Lung (tissue), 12 donors: ENCODE results near the gene GNAO1. TPM values are rescaled to one million over a fixed set of nuclear protein-coding genes. Genes with fewer than 3 reads are reported as not detected.
A peak's percentile ranks its signal among the peaks of the same experiment; 100 is the strongest.
"Not testable (repeated sequence)": the region's sequence is repeated elsewhere in the genome, so short reads cannot be mapped to it uniquely, and the experiment has no call there.

ENCODE experiments used
- ATAC-seq: fragments of 200-7000 bp; cut with Tn5 transposase; one replicate; pipeline ENCODE4 v1.9.1; 2020; ENCODE audit warnings: moderate number of reproducible peaks; ENCODE audit not compliant: insufficient read depth, low FRiP score
- DNase-seq, 3 donors: peaks; one replicate each; pipeline ENCODE4 v3.0.0-alpha.2; 2013 to 2017
- H3K27ac ChIP-seq, 2 donors: one replicate each; pipeline ENCODE4 v1.5.1; 2013; ENCODE audit warnings: mild to moderate bottlenecking in 2 of 2, moderate library complexity in 2 of 2, control low read depth in 1 of 2, inconsistent platforms in 1 of 2, low read depth in 1 of 2, low read length in 1 of 2
- H3K27me3 ChIP-seq, 3 donors: one replicate each; pipeline ENCODE4 v1.5.1; 2013; ENCODE audit warnings: low read length in 2 of 3; ENCODE audit not compliant: control insufficient read depth in 3 of 3, insufficient read depth in 3 of 3
- H3K36me3 ChIP-seq, 4 donors: one replicate each; pipeline ENCODE4 v1.5.1; 2013; ENCODE audit warnings: low read length in 4 of 4, mild to moderate bottlenecking in 1 of 4, moderate library complexity in 1 of 4; ENCODE audit not compliant: control insufficient read depth in 4 of 4, insufficient read depth in 4 of 4
- H3K4me1 ChIP-seq, 5 donors: one replicate each; pipeline ENCODE4 v1.5.1; 2013; ENCODE audit warnings: low read length in 5 of 5, mild to moderate bottlenecking in 2 of 5, moderate library complexity in 1 of 5; ENCODE audit not compliant: control insufficient read depth in 5 of 5, insufficient read depth in 5 of 5
- H3K4me3 ChIP-seq: one replicate; pipeline ENCODE4 v1.5.1; 2013; ENCODE audit warnings: mild to moderate bottlenecking, control low read depth, moderate library complexity
- H3K9ac ChIP-seq, 2 donors: one replicate each; pipeline ENCODE4 v1.5.1; 2013; ENCODE audit warnings: low read length in 2 of 2, control low read depth in 1 of 2; ENCODE audit not compliant: insufficient read depth in 1 of 2
- H3K9me3 ChIP-seq, 4 donors: one replicate each; pipeline ENCODE4 v1.5.1; 2013; ENCODE audit warnings: low read length in 3 of 4, mild to moderate bottlenecking in 1 of 4, moderate library complexity in 1 of 4; ENCODE audit not compliant: control insufficient read depth in 4 of 4, insufficient read depth in 3 of 4
- CTCF ChIP-seq: IDR thresholded peaks from 2 replicates; pipeline ENCODE4 v1.5.1; 2012; ENCODE audit warnings: mild to moderate bottlenecking; ENCODE audit errors: control extremely low read depth, extremely low read depth
- WGBS, 2 donors: extraction: QIAGEN DNeasy Blood & Tissue Kit; methylation state at CpG; one replicate each; pipeline ENCODE4 v1.1.7; 2013; 5-methylcytosine and 5-hydroxymethylcytosine counted together
- polyA plus RNA-seq, 2 donors: library from polyadenylated mRNA; stranded (reverse); fragments of 200-250 nt; gene quantifications; one replicate each; pipeline ENCODE4 v1.2.1, GENCODE V29; 2013
- total RNA-seq, 2 donors: library from RNA; depleted of rRNA in 1 of 2; stranded (reverse); fragments of >200 nt in 1 of 2; gene quantifications; one replicate each; pipeline ENCODE4 v1.2.1, GENCODE V29; 2014 to 2021
- donor health status: control.
- donor health status: control.
- donor health status: Bipolar disorder and iron deficiency.
- donor health status: healthy.
- donor health status: DM: yes; HTN: yes; CAD: no.

GNAO1 gene
- total and polyA plus RNA-seq, 4 donors: 0.33 to 5.2 (median 0.76) TPM

GRCh38 chr16:56372013-56372634, 180.8 kb downstream of the GNAO1 start:
- Histone ChIP-seq H3K36me3 (peaks cover 5 to 23% (median 18%) of the 10 kb centered on the region in 4 donors), H3K9me3 (no peaks in the 10 kb centered on the region), H3K27ac (no peak overlapping the region), H3K4me1 (peaks cover 2 to 32% (median 12%) of the 10 kb centered on the region in 5 donors), H3K4me3 (no peak overlapping the region), H3K9ac (no peak overlapping the region), H3K27me3 (no peaks in the 10 kb centered on the region)
- WGBS, 2 donors: 89 to 92% methylated on average over 7 of the region's 7 CpGs
- no peak for TF ChIP-seq CTCF
- DNase-seq (no peak), ATAC-seq (no peak)

- Histone ChIP-seq H3K9ac (no peak overlapping the region), H3K4me3 (no peak overlapping the region), H3K9me3 (no peaks in the 10 kb centered on the region), H3K27ac (no peak overlapping the region), H3K36me3 (peaks cover 5 to 20% (median 11%) of the 10 kb centered on the region in 4 donors), H3K4me1 (peaks cover 2 to 32% (median 12%) of the 10 kb centered on the region in 5 donors), H3K27me3 (no peaks in the 10 kb centered on the region)
- ATAC-seq: no peak
- 84 to 88% methylated on average over 4 of the region's 4 CpGs for WGBS, 2 donors
- no peak for TF ChIP-seq CTCF
- DNase-seq: peak in 1 of 3 donors; percentile 36
These were observed 181.7 kb downstream of the GNAO1 start for GRCh38 chr16:56373003-56373402.

- 96 to 97% methylated on average over 6 of the region's 6 CpGs for WGBS, 2 donors
- Histone ChIP-seq H3K36me3 (peaks cover 0 to 30% (median 16%) of the 10 kb centered on the region in 4 donors), H3K4me1 (peaks cover 2 to 22% (median 8%) of the 10 kb centered on the region in 5 donors)
- H3K27ac ChIP-seq, H3K27me3 ChIP-seq, H3K9me3 ChIP-seq, ATAC-seq, H3K4me3 ChIP-seq, DNase-seq, H3K9ac ChIP-seq: not testable (repeated sequence)
These were observed 184.5 kb downstream of the GNAO1 start for GRCh38 chr16:56375792-56376191.

- H3K4me3 ChIP-seq, H3K27ac ChIP-seq, H3K9me3 ChIP-seq, H3K4me1 ChIP-seq, H3K9ac ChIP-seq, ATAC-seq, H3K27me3 ChIP-seq, DNase-seq: not testable (repeated sequence)
- WGBS, 2 donors: 96 to 98% methylated on average over 6 of the region's 6 CpGs
- peaks cover 19 to 56% (median 32%) of the 10 kb centered on the region in 4 donors for H3K36me3 ChIP-seq
These were observed 187.8 kb downstream of the GNAO1 start for GRCh38 chr16:56379044-56379443.

GRCh38 chr16:56380778-56381485, 189.6 kb downstream of the GNAO1 start:
- not testable (repeated sequence) for H3K4me3 ChIP-seq, DNase-seq
- WGBS, 2 donors: 91 to 97% methylated on average over 3 of the region's 3 CpGs

More at GRCh38 chr16:56380778-56381485, 189.6 kb downstream of the GNAO1 start:
- H3K4me1 ChIP-seq, H3K9ac ChIP-seq, H3K27ac ChIP-seq, H3K9me3 ChIP-seq, ATAC-seq, H3K27me3 ChIP-seq: not testable (repeated sequence)
- H3K36me3 ChIP-seq: peaks cover 22 to 59% (median 43%) of the 10 kb centered on the region in 4 donors
